ENCODE data around the gene RPL38.

GRCh38 chr17:74183411-74183810 is 20.1 kb upstream of the RPL38 start:
- TF ChIP-seq CTCF (conservative IDR thresholded peaks at IDR 0.05; ENCODE audit: low read depth, low read length), result no peak
- no peak for TF ChIP-seq RFX5 (IDR thresholded peaks at IDR 0.05; ENCODE audit: low read depth, low read length)
- TF ChIP-seq POLR2A (IDR thresholded peaks at IDR 0.05; ENCODE audit: low read depth, low read length), result no peak
- TF ChIP-seq CEBPB (IDR thresholded peaks at IDR 0.05; ENCODE audit: low read depth, low read length), result no peak
- TF ChIP-seq MXI1 (IDR thresholded peaks at IDR 0.05; ENCODE audit: borderline replicate concordance, low read depth, low read length), result no peak
